Thymus (tissue), 11 donors: ENCODE results near the gene PNMA1. TPM values are rescaled to one million over a fixed set of nuclear protein-coding genes. Genes with fewer than 3 reads are reported as not detected.

Experiments
- DNase-seq, 9 donors: peaks; one replicate each; pipeline ENCODE4 v3.0.0-alpha.2; 2013; ENCODE audit warnings: low spot score in 9 of 9, low read depth in 6 of 9, missing footprints in 1 of 9
- H3K27ac ChIP-seq, 2 donors: one replicate each; pipeline ENCODE4 v1.5.1; 2013; ENCODE audit warnings: control low read depth in 1 of 2, low read depth in 1 of 2, low read length in 1 of 2, mild to moderate bottlenecking in 1 of 2, moderate library complexity in 1 of 2
- H3K27me3 ChIP-seq, 2 donors: one replicate each; pipeline ENCODE4 v1.5.1; 2013; ENCODE audit warnings: low read length in 1 of 2; ENCODE audit not compliant: control insufficient read depth in 2 of 2, insufficient read depth in 1 of 2
- H3K36me3 ChIP-seq, 2 donors: one replicate each; pipeline ENCODE4 v1.5.1; 2013; ENCODE audit warnings: low read length in 1 of 2, mild to moderate bottlenecking in 1 of 2, moderate library complexity in 1 of 2; ENCODE audit not compliant: control insufficient read depth in 2 of 2, insufficient read depth in 2 of 2
- H3K4me1 ChIP-seq, 2 donors: one replicate each; pipeline ENCODE4 v1.5.1; 2013; ENCODE audit warnings: low read length in 2 of 2; ENCODE audit not compliant: control insufficient read depth in 2 of 2, insufficient read depth in 2 of 2
- H3K4me3 ChIP-seq, 2 donors: one replicate each; pipeline ENCODE4 v1.5.1; 2013; ENCODE audit warnings: low read length in 2 of 2, control low read depth in 1 of 2, mild to moderate bottlenecking in 1 of 2
- H3K9me3 ChIP-seq, 2 donors: one replicate each; pipeline ENCODE4 v1.5.1; 2013; ENCODE audit warnings: low read length in 1 of 2, mild to moderate bottlenecking in 1 of 2; ENCODE audit not compliant: control insufficient read depth in 2 of 2, insufficient read depth in 1 of 2
- WGBS: extraction: QIAGEN DNeasy Blood & Tissue Kit; methylation state at CpG from one replicate; pipeline ENCODE4 v1.1.7; 2013; 5-methylcytosine and 5-hydroxymethylcytosine counted together
- polyA plus RNA-seq: library from polyadenylated mRNA; stranded (reverse); fragments of 200-250 nt; gene quantifications from one replicate; pipeline ENCODE4 v1.2.3, GENCODE V29; 2013
- total RNA-seq: library from RNA; stranded (reverse); fragments of 120-200 nt; gene quantifications from one replicate; pipeline ENCODE4 v1.2.4, GENCODE V29; 2013
- donor health status: healthy.

Gene PNMA1
- total and polyA plus RNA-seq, 2 donors: 5.0 to 31.2 TPM

- peak overlapping the region; percentile 70 to 76 for H3K4me3 ChIP-seq
- peak in 3 of 9 donors; percentile 58 to 71 (median 66) for DNase-seq
- H3K4me1 ChIP-seq: peaks cover 59 to 77% of the 10 kb centered on the region in 2 donors
- WGBS: under 1% methylated on average over 71 of the region's 71 CpGs
- no peaks in the 10 kb centered on the region for H3K27me3 ChIP-seq
- H3K9me3 ChIP-seq: peaks cover 0 to 3% of the 10 kb centered on the region in 2 donors
- peak overlapping the region; percentile 73 to 91 for H3K27ac ChIP-seq
- no peaks in the 10 kb centered on the region for H3K36me3 ChIP-seq
These were observed 45.1 kb upstream of the PNMA1 start for GRCh38 chr14:73759183-73759713.

GRCh38 chr14:73758392-73759182 is 44.4 kb upstream of the PNMA1 start:
- peaks cover 0 to 3% of the 10 kb centered on the region in 2 donors for H3K9me3 ChIP-seq
- peak in 3 of 9 donors; percentile 60 to 77 (median 61) for DNase-seq
- peak overlapping the region; percentile 70 to 76 for H3K4me3 ChIP-seq
- H3K27me3 ChIP-seq: no peaks in the 10 kb centered on the region
- no peaks in the 10 kb centered on the region for H3K36me3 ChIP-seq
- under 1% methylated on average over 49 of the region's 49 CpGs for WGBS
- peak overlapping the region; percentile 79 to 91 for H3K27ac ChIP-seq
- peaks cover 66 to 80% of the 10 kb centered on the region in 2 donors for H3K4me1 ChIP-seq

- Histone ChIP-seq H3K4me1 (peaks cover 72 to 86% of the 10 kb centered on the region in 2 donors), H3K36me3 (no peaks in the 10 kb centered on the region), H3K9me3 (peaks cover 0 to 3% of the 10 kb centered on the region in 2 donors), H3K4me3 (peak overlapping the region; percentile 70 to 76), H3K27me3 (no peaks in the 10 kb centered on the region), H3K27ac (peak overlapping the region; percentile 79 to 91)
- WGBS: 57% methylated on average over 10 of the region's 10 CpGs
- no peak for DNase-seq
These were observed 43.8 kb upstream of the PNMA1 start for GRCh38 chr14:73757876-73758391.

GRCh38 chr14:73757381-73757780 is 43.2 kb upstream of the PNMA1 start:
- peak overlapping the region; percentile 40 to 79 for H3K27ac ChIP-seq
- H3K27me3 ChIP-seq: no peaks in the 10 kb centered on the region
- peaks cover 78 to 87% of the 10 kb centered on the region in 2 donors for H3K4me1 ChIP-seq
- H3K9me3 ChIP-seq: peaks cover 0 to 3% of the 10 kb centered on the region in 2 donors
- WGBS: 98% methylated on average over 1 of the region's 1 CpG
- H3K36me3 ChIP-seq: no peaks in the 10 kb centered on the region
- peak in 1 of 9 donors; percentile 20 for DNase-seq
- no peak overlapping the region for H3K4me3 ChIP-seq

GRCh38 chr14:73755434-73756014 is 41.3 kb upstream of the PNMA1 start:
- Histone ChIP-seq H3K27me3 (no peaks in the 10 kb centered on the region), H3K4me1 (peaks cover 75 to 87% of the 10 kb centered on the region in 2 donors), H3K27ac (peak overlapping the region; percentile 62 to 87), H3K36me3 (no peaks in the 10 kb centered on the region), H3K9me3 (peaks cover 0 to 6% of the 10 kb centered on the region in 2 donors), H3K4me3 (no peak overlapping the region)
- 21% methylated on average over 5 of the region's 5 CpGs for WGBS
- no peak for DNase-seq

- 30% methylated on average over 8 of the region's 8 CpGs for WGBS
- DNase-seq: peak in 1 of 9 donors; percentile 41
- Histone ChIP-seq H3K27ac (peak overlapping the region; percentile 54 to 87), H3K9me3 (peaks cover 0 to 6% of the 10 kb centered on the region in 2 donors), H3K27me3 (no peaks in the 10 kb centered on the region), H3K4me3 (peak overlapping the region in 1 of 2 donors; percentile 22), H3K4me1 (peaks cover 72 to 89% of the 10 kb centered on the region in 2 donors), H3K36me3 (no peaks in the 10 kb centered on the region)
These were observed 40.8 kb upstream of the PNMA1 start for GRCh38 chr14:73754911-73755360.

- peaks cover 0 to 6% of the 10 kb centered on the region in 2 donors for H3K9me3 ChIP-seq
- no peaks in the 10 kb centered on the region for H3K27me3 ChIP-seq
- no peaks in the 10 kb centered on the region for H3K36me3 ChIP-seq
- peak in 2 of 9 donors; percentile 49 to 76 for DNase-seq
- peaks cover 72 to 95% of the 10 kb centered on the region in 2 donors for H3K4me1 ChIP-seq
- WGBS: 18% methylated on average over 14 of the region's 14 CpGs
- peak overlapping the region; percentile 22 to 32 for H3K4me3 ChIP-seq
- H3K27ac ChIP-seq: peak overlapping the region; percentile 84 to 87
These were observed 40.0 kb upstream of the PNMA1 start for GRCh38 chr14:73753887-73754795.

- no peak overlapping the region for H3K4me3 ChIP-seq
- H3K27ac ChIP-seq: peak overlapping the region; percentile 84 to 87
- WGBS: 13% methylated on average over 9 of the region's 9 CpGs
- H3K4me1 ChIP-seq: peaks cover 69 to 91% of the 10 kb centered on the region in 2 donors
- peaks cover 0 to 6% of the 10 kb centered on the region in 2 donors for H3K9me3 ChIP-seq
- peak in 1 of 9 donors; percentile 71 for DNase-seq
- H3K27me3 ChIP-seq: no peaks in the 10 kb centered on the region
- H3K36me3 ChIP-seq: no peaks in the 10 kb centered on the region
These were observed 39.1 kb upstream of the PNMA1 start for GRCh38 chr14:73753124-73753886.
